NCI-H446 treated with DMSO at 0.1 percent for 48 hours (cell line): ENCODE data around the gene PPP2R5E.

ENCODE experiments used
- DNase-seq: peaks from one replicate; lab custom pipeline; 2025; lab: John Stamatoyannopoulos, UW

The PPP2R5E gene

DNA sequence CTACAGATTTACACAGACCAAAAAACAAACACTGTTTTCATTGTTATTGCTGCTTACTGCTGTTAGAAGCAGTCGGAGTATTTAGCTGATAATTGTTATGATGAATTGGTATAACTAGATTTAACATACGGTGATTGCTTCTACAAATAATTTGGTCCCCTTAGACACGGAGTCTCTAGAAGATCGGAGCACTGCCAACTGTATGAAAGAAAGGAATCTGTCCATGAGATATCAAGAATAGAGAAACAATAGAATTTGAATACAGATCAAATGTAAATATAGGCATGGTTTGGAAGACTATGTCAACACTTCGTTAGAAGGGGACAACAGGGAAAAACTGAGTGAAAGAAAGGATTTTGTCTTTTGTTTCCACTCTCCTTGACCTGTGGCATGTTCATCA, 110.9 kb downstream of the PPP2R5E start:
- no peak for DNase-seq

DNA sequence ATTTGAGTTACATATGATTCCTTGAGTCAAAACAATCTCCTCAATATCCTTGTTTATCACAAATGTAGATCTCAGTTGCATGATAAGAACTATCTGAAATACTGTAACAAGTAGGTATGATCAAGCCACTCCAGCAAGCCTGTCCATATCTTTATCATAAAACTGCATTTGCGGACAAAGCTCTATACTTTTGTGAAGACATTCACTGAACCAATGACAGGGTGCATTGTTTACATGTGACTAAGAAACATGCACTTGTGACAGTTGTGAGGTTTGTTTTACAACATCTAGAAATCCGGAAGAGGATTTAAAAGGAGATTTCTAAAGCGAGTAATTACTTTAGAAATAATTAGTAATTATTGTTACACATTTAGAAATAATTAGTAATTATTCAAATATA, 111.7 kb downstream of the PPP2R5E start:
- no peak for DNase-seq

DNA sequence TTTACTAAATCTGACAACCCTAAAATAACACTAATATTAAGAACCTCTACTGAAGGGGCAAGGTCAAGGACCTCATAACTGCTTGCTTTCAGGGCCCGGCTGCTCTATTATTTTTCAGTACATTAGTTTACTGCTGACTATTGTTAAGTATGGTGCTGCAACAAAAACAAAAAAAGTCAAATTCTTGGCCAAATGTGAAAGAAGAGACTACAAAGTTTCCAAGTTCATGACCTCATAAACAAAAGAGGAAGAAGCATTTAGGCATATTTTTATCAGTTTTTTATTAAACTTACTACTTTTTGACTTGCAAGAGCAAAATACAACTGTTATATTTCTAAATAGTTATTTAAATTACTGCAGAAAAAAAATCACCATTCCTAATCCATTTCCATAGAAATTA, 114.7 kb downstream of the PPP2R5E start:
- no peak for DNase-seq

DNA sequence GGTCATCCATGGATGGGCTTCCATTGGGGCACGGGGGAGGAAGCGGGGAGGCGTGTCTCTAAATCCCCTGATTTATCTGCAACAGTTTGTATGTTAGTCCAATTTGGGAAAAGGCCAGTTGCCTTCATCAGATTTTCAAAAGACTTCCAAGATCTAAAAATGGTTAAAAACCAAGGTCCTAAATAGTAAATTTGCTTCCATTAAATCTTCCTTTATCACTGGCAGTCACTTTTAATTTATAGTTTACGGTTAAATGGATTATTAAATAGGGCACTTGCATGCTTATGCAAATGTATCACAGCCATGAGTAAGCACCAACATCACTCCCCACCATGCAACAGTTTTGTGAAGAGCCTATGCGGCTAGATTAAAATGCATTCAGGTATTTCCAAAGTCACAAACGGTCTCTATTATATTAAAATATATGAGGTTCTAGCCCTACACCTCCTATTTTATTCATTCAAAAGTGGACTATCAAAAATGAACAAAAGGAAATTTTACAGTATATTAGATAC, 116.3 kb downstream of the PPP2R5E start:
- DNase-seq: no peak

DNA sequence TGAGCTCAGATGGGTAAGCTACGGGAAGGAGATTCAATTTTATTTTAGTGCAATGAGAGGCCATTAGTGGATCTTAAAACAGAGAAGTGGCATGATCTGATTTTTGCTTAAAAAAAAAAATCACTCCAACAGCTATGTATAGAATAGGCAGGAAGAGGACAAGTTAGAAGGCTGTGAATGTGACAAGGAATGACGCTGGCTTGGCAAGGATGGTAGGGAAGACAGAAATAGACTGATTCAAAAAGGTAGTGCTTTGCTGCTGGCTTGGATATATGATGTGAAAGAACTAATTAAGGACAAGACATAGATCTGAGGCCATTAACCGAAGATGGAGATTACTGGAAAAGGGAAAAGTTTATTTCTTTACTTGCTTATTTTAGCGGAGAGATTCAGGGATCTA, 119.3 kb downstream of the PPP2R5E start:
- no peak for DNase-seq

DNA sequence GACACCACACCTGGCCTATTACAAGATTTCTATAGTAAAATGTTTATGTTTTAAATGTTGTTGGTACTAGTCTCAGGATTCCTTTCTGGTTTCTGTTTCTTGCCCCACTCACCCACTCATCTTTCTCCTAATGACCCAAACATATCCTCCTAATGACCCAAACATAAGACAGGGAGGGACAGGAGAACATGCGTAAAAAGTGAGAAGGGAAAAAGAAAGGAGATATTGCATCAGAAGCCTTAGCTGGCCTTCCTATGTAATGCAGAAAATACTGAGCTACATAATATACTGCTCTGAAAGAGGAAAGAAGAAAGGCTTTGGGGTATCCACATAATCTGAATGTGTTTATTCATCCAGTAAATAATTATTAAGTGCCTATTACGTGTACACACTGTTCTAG, 119.8 kb downstream of the PPP2R5E start:
- no peak for DNase-seq

DNA sequence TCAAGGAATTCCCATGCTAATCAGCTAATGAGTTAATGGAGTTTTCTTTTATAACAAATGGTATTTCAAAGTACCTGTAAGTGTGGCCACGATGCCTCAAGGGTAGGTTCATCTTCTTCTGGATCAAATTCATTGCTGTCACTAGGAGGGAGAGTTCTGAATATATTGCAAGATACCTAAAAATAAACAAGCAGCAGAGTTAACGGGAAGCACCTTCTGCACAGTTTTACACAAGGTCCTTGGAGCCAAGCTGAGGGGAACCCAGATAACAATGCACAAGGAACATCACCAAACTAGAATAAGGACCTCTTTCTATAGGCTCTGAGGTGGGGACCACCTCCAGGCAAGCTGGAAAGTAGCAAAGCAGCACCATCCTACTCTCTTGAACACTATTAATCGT, 121.3 kb downstream of the PPP2R5E start:
- no peak for DNase-seq

DNA sequence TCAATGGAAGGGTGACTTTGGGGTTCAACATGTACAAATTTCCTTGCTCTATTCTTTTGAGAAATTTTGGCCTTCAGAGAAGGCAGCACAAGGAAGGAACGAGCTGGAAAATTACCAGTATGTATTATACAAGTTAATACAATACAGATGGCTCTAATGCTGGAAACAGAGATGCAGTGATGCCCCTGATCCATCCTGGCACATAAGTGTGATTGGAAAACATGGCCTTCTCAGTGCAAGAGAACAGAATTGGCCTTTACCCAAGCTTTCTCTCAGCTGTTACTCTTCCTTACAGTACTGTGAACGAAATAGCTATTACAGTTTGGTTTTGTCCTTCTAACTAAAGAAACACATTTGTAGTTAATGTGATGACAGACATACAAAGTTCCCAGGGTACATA, 122.0 kb downstream of the PPP2R5E start:
- DNase-seq: no peak

DNA sequence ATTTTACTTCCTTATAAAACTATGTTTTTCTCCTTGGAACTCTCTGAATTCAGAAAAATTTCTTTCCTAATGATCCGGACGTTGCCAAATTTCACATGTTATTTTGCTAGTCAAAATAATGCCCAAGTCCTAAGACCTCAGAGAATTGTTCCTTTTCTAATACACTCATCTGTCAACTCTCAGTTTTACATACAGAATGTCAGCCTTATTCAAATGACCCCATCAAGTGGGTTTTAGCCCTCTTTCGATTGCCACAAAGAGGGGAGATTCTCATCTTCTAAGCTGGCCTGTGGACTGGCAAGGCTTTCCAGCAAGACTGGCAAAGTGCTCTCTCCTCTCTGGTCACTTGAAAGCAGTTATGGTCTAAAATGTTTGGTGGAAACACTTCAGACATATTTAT, 125.2 kb downstream of the PPP2R5E start:
- DNase-seq: no peak

DNA sequence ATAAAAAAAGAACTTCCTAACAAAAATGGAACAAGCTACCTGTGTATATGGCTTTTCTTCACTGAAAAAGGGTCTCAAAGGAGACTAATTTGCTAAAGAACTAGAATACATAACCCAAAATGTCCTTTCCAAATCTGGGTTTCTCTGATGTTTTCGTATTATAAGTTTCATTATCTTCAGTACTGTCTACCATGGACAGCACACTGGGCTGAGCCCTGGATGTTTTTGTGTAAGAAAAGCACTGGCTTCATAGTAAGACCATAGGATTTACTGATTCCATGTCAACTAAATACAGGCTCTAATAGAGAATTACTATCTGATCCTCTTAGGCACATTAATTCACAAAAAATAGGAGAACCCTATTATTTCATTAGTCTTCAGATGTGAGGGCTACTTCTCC, 130.2 kb downstream of the PPP2R5E start:
- DNase-seq: no peak

DNA sequence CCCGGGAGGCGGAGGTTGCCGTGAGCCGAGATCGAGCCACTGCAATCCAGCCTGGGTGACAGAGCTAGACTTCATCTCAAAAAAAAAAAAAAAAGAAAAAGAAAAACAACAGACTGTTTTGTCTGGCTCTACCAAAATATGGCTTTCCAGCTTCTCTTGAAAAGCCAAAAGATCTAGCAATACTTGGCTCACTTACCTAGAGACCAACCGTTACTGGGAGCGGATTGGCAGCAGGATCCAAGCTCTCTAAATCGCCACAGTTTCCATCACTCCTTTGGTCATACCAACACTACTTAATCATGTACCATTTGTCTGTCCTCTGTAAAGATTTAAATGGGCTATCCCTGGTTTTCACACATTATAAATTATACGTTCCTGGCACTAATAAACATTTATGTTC, 136.8 kb downstream of the PPP2R5E start:
- DNase-seq: peak; percentile 10

DNA sequence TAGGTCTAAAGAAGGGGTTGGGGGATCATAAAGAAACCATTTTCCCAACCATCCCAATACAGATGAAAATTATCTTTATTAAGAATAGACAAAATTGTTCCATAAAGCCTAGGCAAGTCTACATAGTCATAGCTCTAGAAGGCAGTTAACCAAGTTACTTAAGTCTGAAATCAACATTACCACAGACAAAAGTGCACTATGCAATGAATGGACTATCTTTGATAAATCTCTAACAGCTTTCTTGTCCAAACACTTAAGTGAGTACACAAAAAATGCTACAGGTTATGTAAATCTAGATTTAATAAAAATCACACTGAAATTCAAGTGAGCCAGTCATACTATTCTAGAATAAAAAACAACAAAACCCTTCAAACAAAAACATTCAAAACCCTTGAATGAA, 137.5 kb downstream of the PPP2R5E start:
- no peak for DNase-seq

DNA sequence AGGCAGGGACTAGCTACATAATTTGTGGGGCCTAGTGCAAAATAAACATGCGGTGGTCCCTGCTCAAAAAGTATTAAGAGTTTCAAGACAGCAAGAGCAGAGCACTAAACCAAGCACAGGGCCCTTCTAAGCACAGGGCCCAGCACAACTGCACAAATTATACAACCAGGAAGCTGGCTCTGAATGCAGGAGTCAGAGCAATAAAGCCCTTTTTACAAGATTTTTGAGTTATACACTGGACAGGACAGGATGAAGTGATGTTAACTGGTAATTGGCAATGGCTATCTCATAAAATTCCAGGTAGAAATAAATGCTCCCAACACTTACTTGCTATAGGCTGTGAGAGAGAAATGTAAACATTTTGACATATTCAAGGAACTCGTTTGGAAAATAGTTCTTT, 138.3 kb downstream of the PPP2R5E start:
- no peak for DNase-seq

DNA sequence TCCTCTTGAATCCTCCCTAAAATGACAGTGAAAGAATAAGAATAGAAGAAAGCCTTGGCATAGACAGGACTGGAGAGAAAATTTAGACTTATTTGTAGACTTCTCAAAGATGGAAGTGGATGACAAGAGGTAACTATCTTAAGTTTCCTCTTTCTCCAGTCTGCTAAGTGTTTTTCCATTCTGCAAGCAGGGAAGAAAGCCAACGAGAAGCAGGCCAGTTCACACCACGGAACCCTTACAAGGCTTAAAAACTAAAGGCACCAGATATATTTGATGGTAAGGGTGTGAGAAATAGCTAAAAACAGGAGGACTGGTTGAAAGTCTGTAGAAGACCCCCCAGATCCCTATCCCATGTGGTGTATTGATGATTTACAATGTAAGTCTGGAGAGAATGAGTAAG, 141.5 kb downstream of the PPP2R5E start:
- DNase-seq: no peak

DNA sequence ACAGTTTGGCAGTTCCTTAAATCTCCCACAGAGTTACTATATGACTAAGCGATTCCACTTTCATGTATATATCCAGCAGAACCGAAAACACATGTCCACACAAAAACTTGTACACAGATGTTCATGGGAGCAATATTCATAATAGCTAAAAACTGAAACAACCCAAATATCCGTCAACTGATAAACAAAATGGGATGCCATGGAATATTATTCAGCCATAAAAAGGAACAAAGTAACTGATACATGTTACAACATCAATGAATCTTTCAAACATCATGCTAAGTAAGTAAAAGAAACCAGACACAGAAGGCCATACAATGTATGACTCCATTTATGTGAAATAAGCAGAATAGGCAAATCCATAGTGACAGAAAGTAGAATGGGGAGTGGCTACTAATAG, 144.2 kb downstream of the PPP2R5E start:
- no peak for DNase-seq

DNA sequence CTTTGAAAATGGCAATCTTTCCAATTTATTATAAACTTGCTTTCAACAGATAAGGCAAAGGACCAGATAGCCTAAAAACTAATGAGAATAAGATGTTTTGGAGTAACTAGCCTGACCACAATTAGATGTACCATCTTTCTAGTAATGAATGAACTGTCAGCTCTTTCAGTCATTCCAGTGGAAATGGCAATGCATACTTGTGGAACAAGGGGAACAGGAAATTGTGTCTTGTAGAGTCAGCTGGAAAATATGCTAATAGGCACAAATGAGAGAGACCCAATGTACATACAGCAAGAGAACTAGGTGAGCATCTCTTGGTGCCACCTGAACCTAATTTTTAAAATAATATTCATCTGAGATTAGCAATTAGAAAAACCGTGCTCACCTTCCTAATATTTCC, 148.3 kb downstream of the PPP2R5E start:
- no peak for DNase-seq

DNA sequence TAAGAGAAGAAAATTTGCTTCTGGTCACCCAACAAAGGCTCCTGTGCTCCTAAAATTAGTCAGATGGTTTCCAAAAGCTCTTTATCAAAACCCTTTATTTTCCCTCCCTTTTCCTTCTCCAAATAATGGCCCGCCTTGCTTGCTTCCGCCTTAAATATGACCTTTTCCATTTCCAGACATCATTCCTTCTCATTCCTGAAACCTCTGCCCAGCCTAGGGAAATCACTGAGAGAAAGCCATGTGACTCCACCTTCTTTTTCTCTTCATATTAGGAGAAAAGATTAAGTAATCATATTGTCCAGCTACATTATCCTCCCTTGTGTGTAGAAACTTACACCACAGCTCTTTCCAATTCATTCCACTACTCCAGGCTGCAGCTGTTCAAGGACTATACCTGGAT, 148.7 kb downstream of the PPP2R5E start:
- DNase-seq: no peak

DNA sequence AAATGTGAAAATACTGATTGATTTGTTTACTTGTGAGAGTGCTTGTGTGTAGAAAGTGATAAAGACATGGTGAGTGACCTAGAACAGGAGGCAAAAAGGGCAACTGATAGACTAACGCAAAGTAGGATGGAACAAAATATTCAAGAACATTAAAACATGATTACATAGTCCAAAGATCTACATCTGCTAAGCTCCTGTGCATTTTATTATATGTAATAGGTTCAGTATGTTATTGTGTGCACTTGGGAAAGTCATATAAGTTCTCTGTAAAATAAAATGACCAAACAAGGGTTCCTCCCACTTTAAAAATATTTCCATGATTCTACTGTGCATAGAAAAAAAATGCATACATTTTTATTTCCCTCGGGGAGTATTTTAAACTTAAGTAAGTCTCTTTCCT, 150.2 kb downstream of the PPP2R5E start:
- no peak for DNase-seq

DNA sequence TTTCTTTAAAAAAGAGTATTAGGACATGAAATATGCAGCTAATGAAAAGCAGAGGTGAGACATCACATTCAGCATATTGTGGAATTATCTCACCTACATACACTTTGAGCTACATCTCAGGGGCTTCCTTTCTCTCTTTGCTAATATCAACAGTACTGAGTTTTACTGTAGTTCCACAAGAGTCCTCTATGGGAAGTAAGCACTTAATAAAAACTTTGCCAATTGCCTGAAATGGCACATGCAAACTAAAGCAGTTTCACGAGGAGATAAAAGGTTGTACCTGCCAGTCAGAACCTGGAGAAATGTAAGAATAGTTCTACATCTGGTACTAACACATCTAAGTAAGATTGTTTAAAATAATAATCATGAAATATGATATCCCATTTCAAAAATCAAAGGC, 150.9 kb downstream of the PPP2R5E start:
- no peak for DNase-seq

DNA sequence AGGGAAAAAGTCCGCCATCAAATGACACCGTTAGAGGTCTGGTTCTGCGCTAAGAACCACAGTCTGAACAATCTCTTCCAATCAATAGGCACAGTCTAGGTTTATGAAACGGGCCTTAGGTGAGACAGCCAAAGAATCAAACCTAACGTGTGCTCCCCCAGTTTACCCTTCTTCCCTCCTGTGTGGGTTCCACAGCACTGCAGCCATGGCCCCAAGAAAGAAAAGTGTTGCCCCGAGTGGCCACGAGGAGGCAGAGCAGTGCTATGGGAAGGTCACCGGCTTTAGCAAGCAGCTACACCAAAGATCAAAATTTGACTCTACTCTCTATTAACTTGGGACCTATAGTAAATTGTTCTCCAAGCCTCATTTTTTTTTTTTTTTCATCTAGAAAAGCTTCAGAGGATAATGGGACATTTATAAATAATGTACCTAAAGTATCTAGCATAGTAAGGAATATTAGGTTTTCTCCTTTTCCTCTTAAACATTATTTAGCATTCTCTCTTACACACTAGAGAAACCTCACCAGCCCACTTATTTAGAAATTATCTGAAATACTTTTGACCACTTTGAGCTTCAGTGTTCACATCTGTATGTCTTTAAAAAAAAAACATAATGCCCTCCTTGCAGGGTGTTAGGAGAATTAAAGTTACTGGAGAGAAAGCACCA, 154.3 kb downstream of the PPP2R5E start:
- DNase-seq: no peak

DNA sequence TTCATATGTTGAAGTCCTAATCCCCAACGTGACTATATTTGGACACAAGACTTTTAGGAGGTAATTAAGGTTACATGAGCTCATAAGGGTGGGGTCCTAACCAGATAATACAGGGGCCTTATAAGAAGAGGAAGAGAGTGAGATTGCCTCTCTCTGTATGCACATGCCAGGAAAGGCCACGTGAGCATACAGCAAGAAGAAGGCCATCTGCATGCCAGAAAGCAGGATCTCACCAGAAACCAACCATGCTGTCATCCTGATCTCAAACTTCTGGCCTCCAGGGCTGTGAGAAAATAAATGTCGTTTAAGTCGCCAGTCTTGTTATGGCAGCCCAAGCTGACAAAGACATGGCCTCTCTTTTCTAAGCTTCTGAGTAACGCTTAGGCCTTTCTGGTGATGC, 155.5 kb downstream of the PPP2R5E start:
- DNase-seq: no peak

DNA sequence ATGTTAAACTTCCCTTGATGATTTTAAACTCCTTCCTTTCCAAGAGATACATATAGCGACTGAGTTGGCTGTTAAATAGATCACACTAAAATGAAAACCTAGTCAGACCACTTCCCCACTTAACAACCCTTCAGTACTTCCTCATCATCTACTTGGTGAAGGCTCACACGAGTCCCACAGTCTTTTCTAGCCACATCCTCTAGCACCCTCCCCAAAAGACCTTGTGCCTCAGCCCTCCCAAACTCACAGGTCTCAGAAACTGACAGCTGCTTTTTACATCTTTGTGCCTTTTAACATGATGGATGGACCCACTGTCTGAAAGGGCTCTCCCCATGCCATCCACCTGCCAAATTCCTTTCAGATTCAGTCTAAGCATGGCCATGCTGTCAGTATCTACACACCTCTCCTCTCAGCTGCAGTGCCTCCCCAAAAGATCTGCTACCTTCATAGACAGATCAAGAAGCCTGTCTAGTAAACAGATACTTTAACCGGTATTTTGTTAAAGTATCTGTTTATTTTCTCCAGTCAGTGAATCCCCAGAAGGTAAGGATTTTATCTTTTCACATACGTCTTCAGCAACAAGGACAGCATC, 159.3 kb downstream of the PPP2R5E start:
- DNase-seq: no peak

DNA sequence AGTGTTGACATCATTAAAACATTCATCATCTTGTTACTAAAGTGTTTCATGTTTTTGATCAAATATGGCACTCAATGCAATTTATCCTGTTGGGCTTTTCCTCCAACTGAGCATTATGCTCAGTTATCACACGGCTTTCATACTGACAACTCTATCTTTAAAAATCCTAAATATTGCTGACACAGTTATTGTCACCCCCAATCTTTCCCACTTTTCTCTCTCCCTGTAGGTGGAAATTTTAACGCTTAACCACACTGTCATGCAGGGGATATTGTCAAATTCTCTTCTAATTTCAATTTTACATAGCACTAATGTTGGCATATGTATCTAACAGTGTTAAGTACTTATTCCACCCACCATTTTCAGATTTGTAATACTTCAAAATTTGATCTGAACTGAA, 164.7 kb downstream of the PPP2R5E start:
- no peak for DNase-seq

DNA sequence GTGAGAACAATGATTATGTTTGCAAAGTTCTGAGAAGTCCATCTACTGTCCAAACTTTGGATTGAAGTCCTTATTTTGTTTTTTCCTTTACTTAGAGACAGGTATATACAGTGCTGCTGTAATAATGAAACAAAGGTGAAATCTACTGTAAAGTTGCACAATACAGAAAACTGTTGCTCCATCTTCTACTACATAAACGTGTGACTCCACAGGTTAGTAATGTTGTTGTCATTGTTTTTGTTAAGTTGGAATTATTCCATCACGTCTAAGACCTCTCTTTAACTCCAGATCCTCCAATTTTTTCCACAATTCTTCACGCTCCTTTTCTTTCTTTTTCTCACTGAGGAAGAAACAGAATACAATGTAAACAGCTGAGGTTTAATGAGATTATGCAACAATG, 167.4 kb downstream of the PPP2R5E start:
- DNase-seq: no peak
